GM12878 (cell line): ENCODE measurements around the gene PSENEN.

Experiments used
- ZNF687 ChIP-seq: fragments of 450-650 bp; IDR thresholded peaks from 2 replicates; pipeline ENCODE4 v1.6.1; 2017; ENCODE audit warnings: mild to moderate bottlenecking, moderate library complexity
- ZSCAN29 ChIP-seq: fragments of 450-650 bp; IDR thresholded peaks from 2 replicates; pipeline ENCODE4 v1.6.1; 2017; ENCODE audit warnings: mild to moderate bottlenecking, moderate library complexity

- TF ChIP-seq ZNF687 (no peak), ZSCAN29 (no peak)
Measured at GRCh38 chr19:35720163-35720524, 25.3 kb upstream of the PSENEN start.
